ENCODE results near the gene SYT15.
"Not testable (repeated sequence)": the region's sequence is repeated elsewhere in the genome, so short reads cannot be mapped to it uniquely, and the experiment has no call there.

The SYT15 gene

DNA sequence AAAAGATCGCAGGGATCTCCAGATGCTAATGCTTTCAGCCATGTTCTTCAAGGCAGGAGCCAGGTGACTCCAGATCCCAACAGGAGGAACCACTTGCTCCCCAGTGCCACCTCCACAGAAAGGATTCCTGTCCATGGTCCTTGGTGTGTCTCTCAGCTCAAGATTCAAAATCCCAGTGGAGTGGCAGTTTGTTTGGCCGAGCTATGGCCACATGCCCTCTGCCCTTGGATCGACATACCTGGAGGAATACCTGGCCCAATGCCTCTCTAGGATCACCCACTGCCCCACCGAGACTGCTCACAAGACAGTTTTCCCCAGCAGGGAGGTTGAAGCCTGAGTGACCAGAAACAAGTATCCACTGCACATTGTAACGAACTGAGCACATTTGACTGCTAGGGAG, 18.5 kb upstream of the SYT15 start:
- Mint-ChIP-seq H3K4me1 (peaks cover 9% of the 10 kb centered on the region), H3K36me3 (no peaks in the 10 kb centered on the region), H3K9me3 (no peaks in the 10 kb centered on the region), H3K4me3 (no peak overlapping the region), H3K27me3 (peaks cover 11% of the 10 kb centered on the region), H3K27ac (no peak overlapping the region)

- Mint-ChIP-seq H3K27me3 (peaks cover 8% of the 10 kb centered on the region), H3K9me3 (no peaks in the 10 kb centered on the region), H3K27ac (no peak overlapping the region), H3K4me1 (peaks cover 9% of the 10 kb centered on the region), H3K36me3 (no peaks in the 10 kb centered on the region), H3K4me3 (no peak overlapping the region)
Observed at GRCh38 chr10:46560952-46561351, 18.0 kb upstream of the SYT15 start.

GRCh38 chr10:46565591-46566332, 13.2 kb upstream of the SYT15 start:
- not testable (repeated sequence) for H3K36me3 Mint-ChIP-seq, H3K4me3 Mint-ChIP-seq, H3K27me3 Mint-ChIP-seq, H3K27ac Mint-ChIP-seq, H3K9me3 Mint-ChIP-seq, H3K4me1 Mint-ChIP-seq

DNA sequence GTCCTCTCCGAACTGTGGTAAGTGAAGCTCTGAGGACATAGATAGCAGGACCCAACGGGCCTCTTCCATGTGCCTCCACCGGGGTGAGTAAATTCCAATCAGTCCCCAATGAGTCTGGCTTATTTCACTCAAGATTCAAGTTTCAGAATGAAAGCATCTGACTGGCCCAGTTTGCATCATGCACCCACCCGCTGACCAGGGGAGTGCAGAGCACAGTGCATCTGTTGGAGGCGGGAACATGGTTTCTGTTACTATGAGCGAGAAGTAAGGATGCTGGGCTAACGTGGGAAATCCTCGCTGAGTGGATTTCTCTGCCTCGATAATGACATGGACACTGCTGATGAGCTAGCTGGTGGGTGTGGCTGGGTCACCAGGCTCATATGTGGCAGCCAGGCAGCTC, 11.8 kb upstream of the SYT15 start:
- H3K27ac Mint-ChIP-seq, H3K4me1 Mint-ChIP-seq, H3K36me3 Mint-ChIP-seq, H3K27me3 Mint-ChIP-seq, H3K9me3 Mint-ChIP-seq, H3K4me3 Mint-ChIP-seq: not testable (repeated sequence)

DNA sequence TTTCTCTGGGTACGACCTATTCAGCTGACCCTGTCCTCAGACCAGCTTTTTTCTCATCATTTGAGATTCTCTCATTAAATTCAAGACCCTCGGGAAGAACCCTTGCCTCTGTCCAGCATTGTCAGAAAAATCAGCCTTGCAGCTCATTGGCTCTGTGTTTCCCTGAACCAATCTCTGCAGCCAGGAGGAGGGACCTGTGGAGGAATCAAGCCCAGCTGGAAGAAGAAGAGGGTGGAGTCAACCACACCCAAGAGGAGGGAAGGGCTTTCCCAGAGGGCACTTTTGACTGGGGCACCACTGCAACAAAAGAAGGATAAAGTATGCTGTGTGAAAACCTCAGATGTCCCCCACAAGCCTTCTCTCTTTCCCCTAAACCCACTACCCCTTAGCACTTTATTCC, 8.3 kb upstream of the SYT15 start:
- H3K27ac Mint-ChIP-seq, H3K4me1 Mint-ChIP-seq, H3K27me3 Mint-ChIP-seq, H3K36me3 Mint-ChIP-seq, H3K9me3 Mint-ChIP-seq, H3K4me3 Mint-ChIP-seq: not testable (repeated sequence)

- H3K36me3 Mint-ChIP-seq, H3K27me3 Mint-ChIP-seq, H3K4me3 Mint-ChIP-seq, H3K27ac Mint-ChIP-seq, H3K4me1 Mint-ChIP-seq, H3K9me3 Mint-ChIP-seq: not testable (repeated sequence)
Observed at GRCh38 chr10:46572765-46573164, 6.2 kb upstream of the SYT15 start.

DNA sequence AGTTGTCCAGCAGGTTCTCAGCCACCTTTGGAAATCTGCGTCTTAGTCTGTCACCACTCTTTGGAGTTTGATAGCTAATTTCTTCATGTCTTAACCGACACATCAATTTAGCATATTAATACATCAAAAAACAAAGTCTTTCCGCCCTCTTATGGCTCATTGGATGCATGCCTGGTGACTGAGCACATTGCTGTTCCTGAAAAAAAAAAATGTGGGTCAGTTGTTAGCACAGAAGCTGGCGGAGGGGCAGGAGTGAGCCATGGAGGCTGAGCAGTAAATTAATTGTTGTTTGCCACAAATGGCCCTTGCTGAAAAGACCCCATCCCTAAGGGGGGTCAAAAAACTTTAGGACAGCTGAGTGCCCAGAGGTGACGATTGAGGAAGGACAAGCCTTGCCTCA, 5.6 kb upstream of the SYT15 start:
- H3K27ac Mint-ChIP-seq, H3K27me3 Mint-ChIP-seq, H3K4me3 Mint-ChIP-seq, H3K36me3 Mint-ChIP-seq, H3K9me3 Mint-ChIP-seq, H3K4me1 Mint-ChIP-seq: not testable (repeated sequence)

- H3K4me3 Mint-ChIP-seq, H3K9me3 Mint-ChIP-seq, H3K27ac Mint-ChIP-seq, H3K36me3 Mint-ChIP-seq, H3K4me1 Mint-ChIP-seq, H3K27me3 Mint-ChIP-seq: not testable (repeated sequence)
Observed at GRCh38 chr10:46573884-46574283, 5.0 kb upstream of the SYT15 start.

GRCh38 chr10:46577624-46578473, 1.1 kb upstream of the SYT15 start:
- H3K4me3 Mint-ChIP-seq, H3K36me3 Mint-ChIP-seq, H3K27ac Mint-ChIP-seq, H3K4me1 Mint-ChIP-seq, H3K9me3 Mint-ChIP-seq, H3K27me3 Mint-ChIP-seq: not testable (repeated sequence)

DNA sequence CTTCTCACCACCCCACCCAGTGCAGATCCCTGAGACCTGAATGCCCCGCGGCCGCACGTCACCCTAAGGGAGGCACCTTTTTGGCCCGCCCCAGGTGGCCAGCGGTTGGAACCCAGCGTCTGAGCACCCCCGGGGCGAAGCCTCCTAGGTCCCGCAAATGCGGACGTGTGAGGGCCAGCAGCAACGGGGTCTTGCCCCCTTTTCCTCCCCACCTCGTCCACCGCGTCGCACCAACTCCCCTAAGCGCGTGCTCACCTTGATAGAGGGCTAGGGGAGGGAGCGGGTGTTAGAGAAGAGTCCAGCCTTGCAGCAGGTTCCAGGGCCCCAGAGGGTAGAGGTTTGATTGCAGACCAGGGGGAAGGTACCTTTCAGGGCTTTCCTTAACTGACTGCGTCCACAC, 450 bp downstream of the SYT15 start:
- H3K27me3 Mint-ChIP-seq, H3K36me3 Mint-ChIP-seq, H3K4me1 Mint-ChIP-seq, H3K27ac Mint-ChIP-seq, H3K9me3 Mint-ChIP-seq, H3K4me3 Mint-ChIP-seq: not testable (repeated sequence)

DNA sequence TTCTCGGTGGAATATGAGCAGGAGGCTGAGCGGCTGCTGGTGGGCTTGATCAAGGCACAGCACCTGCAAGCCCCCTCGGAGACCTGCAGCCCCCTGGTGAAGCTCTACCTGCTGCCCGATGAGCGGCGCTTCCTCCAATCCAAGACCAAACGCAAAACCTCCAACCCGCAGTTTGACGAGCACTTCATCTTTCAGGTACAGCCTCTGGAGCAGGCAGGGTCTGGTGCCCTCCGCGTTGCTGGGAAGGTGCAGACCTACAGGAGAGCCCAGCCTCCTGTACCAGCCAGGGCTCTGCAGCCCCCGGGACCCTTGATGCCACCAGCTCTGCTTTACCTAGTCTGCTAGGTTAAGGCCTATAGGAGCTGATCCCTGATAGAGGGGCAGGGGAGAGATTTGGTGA, 3.1 kb downstream of the SYT15 start:
- not testable (repeated sequence) for H3K27me3 Mint-ChIP-seq, H3K27ac Mint-ChIP-seq, H3K4me3 Mint-ChIP-seq, H3K36me3 Mint-ChIP-seq, H3K4me1 Mint-ChIP-seq, H3K9me3 Mint-ChIP-seq

- not testable (repeated sequence) for H3K36me3 Mint-ChIP-seq, H3K9me3 Mint-ChIP-seq, H3K4me1 Mint-ChIP-seq, H3K27me3 Mint-ChIP-seq, H3K27ac Mint-ChIP-seq, H3K4me3 Mint-ChIP-seq
Observed at GRCh38 chr10:46582568-46582967, 3.6 kb downstream of the SYT15 start.

DNA sequence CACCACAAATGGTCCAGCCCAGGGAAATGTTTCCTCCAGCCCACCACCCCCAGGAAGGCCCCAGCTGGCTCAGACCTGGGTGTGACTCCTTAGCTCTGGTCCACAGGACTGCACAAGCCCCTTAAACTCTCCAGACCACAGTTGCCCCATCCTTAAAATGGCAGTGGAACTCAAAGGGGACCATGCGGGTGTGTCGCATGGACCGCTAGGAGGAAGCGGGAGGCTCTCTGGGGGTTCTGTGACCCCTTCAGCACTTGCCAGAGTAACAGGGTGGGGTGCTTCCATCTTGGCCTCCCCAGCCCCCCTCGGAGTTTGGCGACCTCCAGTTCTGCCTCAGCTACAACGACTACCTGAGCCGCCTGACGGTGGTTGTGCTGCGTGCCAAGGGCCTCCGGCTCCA, 5.3 kb downstream of the SYT15 start:
- not testable (repeated sequence) for H3K36me3 Mint-ChIP-seq, H3K27ac Mint-ChIP-seq, H3K9me3 Mint-ChIP-seq, H3K4me3 Mint-ChIP-seq, H3K4me1 Mint-ChIP-seq, H3K27me3 Mint-ChIP-seq

- H3K27me3 Mint-ChIP-seq, H3K36me3 Mint-ChIP-seq, H3K4me3 Mint-ChIP-seq, H3K9me3 Mint-ChIP-seq, H3K4me1 Mint-ChIP-seq, H3K27ac Mint-ChIP-seq: not testable (repeated sequence)
Observed at GRCh38 chr10:46585246-46585645, 6.3 kb downstream of the SYT15 start.

DNA sequence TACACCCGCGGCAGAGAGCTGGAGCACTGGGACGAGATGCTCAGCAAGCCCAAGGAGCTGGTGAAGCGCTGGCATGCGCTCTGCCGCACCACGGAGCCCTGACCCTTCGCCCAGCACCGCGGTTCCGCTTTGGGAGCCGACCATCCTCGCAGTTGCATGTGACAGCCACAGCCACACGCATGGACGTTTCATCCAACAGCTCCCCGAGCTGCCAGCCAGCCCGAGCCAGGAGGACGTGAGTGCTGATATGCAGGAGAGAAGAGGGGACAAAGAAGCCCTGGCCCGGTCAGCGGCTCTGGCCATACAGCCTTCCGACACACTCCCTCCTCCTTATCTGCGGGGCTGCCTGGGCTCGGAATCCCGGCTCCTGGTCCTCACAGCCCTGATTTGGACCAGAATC, 8.6 kb downstream of the SYT15 start:
- not testable (repeated sequence) for H3K9me3 Mint-ChIP-seq, H3K4me3 Mint-ChIP-seq, H3K36me3 Mint-ChIP-seq, H3K27me3 Mint-ChIP-seq, H3K27ac Mint-ChIP-seq, H3K4me1 Mint-ChIP-seq

GRCh38 chr10:46588221-46588620, 9.3 kb downstream of the SYT15 start:
- not testable (repeated sequence) for H3K27ac Mint-ChIP-seq, H3K27me3 Mint-ChIP-seq, H3K4me1 Mint-ChIP-seq, H3K9me3 Mint-ChIP-seq, H3K4me3 Mint-ChIP-seq, H3K36me3 Mint-ChIP-seq

- not testable (repeated sequence) for H3K36me3 Mint-ChIP-seq, H3K9me3 Mint-ChIP-seq, H3K4me3 Mint-ChIP-seq, H3K27me3 Mint-ChIP-seq, H3K27ac Mint-ChIP-seq, H3K4me1 Mint-ChIP-seq
Observed at GRCh38 chr10:46589589-46589988, 10.7 kb downstream of the SYT15 start.
